Measurements from ENCODE around the gene DIP2A. TPM values are rescaled to one million over a fixed set of nuclear protein-coding genes. Genes with fewer than 3 reads are reported as not detected.

The DIP2A gene
- total RNA-seq, 2 donors from 2014 or later, result 27.2 to 33.0 TPM

- intact Hi-C loops (cut with DNase I), result no loop called here
- DNase-seq (no peak), ATAC-seq (no peak)
Measured at GRCh38 chr21:46600978-46601377, 142.3 kb downstream of the DIP2A start.

DNA sequence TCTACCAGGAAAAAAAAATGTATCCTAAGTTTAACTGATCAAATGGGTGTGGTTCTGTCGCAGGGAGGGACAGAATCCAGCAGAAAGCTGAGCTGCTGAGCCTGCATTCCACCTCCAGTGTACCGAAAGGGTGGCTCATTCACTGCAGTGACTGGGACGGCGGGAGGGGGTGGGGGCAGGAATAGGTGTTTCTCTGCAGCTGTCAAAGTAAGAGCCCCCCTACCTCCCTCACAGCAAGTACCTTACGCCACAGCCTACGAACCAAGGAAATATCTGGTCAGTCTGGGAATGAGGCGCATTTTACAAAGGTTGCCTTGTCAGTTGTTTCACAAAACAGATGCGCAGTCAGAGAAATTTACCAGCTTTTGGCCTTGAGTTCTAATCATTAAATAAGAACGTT lies 144.5 kb downstream of the DIP2A start:
- intact Hi-C loops (cut with DNase I), result no loop called here
- no peak for ATAC-seq
- DNase-seq, result no peak

DNA sequence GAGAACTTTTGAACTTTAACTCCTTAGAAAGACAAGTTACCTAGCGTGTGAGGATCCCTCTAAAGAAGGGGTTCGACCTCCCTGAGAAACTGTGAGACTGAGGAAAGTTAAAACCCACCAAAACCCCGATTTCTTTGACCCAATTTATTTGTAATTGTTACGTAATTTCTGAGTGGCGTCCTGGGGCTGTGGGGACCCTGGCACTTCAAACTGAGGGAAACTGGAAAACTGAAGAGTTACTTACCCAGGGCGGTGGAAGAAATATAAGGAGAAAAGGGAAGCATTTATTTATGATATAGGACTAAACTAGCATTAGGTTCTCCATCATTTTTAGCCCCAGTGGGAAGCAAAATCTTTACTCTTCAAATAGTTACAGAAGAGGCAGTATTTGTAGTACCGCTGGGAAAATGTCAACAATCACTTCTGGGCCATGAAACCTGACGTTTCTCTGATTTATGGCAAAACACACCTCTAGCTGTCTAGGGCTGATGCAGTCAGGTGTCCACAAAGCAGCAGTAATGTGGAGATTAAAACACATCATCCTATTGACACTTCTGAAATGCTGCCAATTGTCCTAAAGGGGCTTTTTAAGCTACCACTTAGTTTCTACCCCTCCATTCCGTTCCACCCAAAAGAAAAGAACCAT lies 145.8 kb downstream of the DIP2A start:
- intact Hi-C loops (cut with DNase I), result no loop called here
- ATAC-seq (no peak), DNase-seq (no peak)

DNA sequence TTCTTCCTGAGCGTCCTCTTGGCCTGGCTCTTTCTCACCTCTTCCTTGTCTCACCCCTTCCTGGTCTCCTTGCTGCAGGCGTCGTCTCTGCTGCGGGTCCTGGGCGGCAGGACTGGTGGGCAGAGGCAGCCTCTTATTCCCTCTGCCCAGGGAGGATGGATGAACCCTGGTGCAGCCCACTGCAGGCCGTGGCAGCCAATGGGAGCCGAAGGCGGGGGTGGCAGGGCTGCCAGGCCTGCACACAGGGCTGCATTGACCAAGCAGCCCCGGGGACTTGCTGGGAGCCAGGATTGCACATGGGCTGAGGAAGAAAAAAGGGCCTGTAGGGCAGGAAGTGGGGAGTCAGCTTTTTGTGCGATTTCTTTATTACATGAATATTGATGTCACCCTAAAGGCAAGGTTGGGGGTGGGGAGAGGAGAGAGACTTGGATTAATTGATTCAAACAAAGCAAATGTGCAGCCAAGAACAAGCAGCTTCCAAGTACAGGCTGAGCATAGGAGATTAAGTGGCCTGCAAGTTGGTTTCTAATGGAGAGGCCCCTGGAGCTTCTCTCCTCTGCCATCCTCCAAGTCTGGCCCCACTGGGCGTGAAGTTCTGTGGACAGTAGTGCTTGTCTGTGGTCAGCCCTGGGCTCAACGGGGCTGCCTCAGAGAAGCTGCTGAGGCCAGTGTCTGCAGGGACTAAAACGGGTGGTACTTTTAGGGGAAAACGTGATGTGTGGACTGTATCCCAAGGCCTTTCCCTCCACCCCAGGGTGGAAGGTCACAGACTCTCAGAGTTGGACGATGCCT lies 146.5 kb downstream of the DIP2A start, which contains the start of gene S100B:
S100B (minus strand) TSS at position 108 of the 792 bp plus-strand sequence. CDS start 2,667 bp downstream, outside the sequence.
- DNase-seq (no peak), ATAC-seq (peak; percentile 70 to 89)
- intact Hi-C loops (cut with DNase I), result no loop called here

- ATAC-seq (peak; percentile 62 to 82), DNase-seq (peak; percentile 48)
- intact Hi-C loops (cut with DNase I), result no loop called here
Measured at GRCh38 chr21:46605767-46606426, 147.2 kb downstream of the DIP2A start.

DNA sequence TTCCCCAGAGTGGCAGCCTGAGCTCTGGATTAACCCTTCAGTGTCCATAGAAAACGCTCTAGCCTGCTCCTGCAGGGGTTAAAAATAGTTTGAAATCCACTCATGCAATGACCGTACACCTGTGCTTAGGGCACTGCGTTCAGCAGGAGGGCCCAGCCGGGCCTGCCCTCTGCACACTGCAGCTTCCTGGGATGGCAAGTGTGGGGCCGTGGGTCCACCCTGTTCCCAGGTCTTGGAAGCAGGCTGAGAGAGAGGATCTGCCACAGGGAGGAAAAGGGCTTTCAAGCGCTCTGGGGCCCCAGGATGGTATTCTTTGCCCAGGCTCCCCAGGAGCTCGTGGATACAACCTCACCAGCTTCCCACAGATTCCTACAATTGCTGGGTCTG lies 147.7 kb downstream of the DIP2A start:
- ATAC-seq, result peak in 1 of 2 donors; percentile 9
- DNase-seq, result no peak
- intact Hi-C loops (cut with DNase I), result no loop called here

GRCh38 chr21:46607636-46608035 lies 148.9 kb downstream of the DIP2A start:
- ATAC-seq (no peak), DNase-seq (no peak)
- intact Hi-C loops (cut with DNase I), result no loop called here

DNA sequence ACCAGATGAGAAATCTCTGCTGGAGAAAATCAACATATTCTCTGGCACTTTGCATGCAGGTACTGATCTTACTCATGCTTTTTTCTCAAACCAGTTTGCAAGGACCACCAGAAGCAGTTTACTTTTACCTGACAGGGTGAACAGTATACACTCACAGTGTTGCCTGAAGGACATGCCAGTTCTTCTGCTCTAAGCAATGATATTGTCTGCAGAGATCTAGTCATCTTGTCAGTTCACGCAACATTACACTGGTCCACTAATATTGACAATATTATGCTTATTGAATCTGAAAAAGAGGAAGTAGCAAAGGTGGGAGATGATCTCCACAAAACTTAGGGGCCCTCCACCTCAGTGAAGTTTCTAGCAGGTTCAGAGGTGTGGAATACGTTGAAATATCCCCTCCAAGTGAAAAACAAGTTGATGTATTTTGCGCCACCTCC lies 150.0 kb downstream of the DIP2A start:
- intact Hi-C loops (cut with DNase I), result no loop called here
- DNase-seq (no peak), ATAC-seq (no peak)

DNA sequence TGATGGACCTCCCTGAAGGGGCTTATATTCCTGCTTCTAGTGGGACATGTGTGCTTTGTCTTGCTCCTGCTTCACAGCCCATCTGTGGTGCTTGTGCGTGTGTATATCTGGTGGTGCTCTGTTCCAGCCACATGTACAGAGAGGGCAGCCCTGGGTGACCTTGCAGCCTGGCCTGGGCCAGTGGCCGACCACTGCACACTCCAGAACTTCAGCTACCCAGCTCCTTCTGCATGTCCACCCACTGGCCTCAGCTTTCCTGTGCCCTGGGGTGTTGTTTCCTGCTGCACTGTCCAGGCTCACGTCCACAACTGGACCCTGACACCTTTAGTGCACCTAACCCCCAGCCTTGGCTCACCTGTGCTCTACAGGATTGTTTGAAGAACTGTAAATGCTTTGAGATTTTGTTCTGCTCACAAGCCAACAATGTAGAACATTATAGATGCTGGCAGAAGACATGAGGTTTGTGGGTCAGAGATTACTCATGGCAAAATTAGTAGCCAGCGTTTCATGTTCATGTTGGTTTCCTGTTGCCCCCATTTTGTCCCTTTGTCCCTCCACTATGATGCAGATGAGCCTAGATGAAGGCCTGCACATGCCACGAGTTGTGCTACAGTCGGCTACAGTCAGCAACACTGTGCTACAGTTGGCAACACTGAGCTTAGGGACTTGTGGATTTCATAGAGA lies 151.5 kb downstream of the DIP2A start:
- ATAC-seq, result no peak
- intact Hi-C loops (cut with DNase I), result no loop called here
- DNase-seq, result no peak

DNA sequence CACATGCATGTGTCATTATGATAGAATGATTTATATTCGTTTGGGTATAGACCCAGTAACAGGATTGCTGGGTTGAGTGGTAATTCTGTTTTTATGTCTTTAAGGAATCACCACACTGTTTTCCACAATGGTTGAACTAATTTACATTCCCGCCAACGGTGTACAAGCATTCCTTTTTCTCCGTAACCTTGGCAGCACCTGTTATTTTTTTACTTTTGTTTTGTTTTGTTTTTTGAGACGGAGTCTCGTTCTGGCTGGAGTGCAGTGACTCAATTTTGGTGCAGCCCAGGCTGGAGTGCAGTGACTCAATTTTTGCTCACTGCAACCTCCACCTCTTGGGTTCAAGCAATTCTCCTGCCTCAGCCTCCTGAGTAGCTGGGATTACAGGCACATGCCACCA lies 154.7 kb downstream of the DIP2A start:
- intact Hi-C loops (cut with DNase I), result no loop called here
- ATAC-seq (no peak), DNase-seq (no peak)

DNA sequence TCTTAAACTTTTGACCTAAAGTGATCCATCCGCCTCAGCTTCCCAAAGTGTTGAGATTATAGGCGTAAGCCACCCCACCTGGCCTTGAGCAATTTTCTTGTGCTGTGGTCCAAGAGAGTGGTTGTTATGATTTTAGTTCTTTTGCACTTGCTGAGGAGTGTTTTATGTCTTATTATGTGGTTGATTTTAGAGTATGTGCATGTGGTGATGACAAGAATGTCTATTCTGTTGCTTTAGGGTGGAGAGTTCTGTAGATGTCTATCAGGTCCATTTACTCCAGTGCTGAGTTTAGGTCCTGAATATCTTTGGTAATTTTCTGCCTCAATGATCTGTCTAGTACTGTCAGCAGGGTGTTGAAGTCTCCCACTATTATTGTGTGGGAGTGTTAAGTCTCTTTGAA lies 157.4 kb downstream of the DIP2A start:
- DNase-seq, result no peak
- ATAC-seq, result no peak
- intact Hi-C loops (cut with DNase I), result no loop called here

GRCh38 chr21:46616656-46617055 lies 158.0 kb downstream of the DIP2A start:
- ATAC-seq (no peak), DNase-seq (no peak)
- intact Hi-C loops (cut with DNase I), result no loop called here

DNA sequence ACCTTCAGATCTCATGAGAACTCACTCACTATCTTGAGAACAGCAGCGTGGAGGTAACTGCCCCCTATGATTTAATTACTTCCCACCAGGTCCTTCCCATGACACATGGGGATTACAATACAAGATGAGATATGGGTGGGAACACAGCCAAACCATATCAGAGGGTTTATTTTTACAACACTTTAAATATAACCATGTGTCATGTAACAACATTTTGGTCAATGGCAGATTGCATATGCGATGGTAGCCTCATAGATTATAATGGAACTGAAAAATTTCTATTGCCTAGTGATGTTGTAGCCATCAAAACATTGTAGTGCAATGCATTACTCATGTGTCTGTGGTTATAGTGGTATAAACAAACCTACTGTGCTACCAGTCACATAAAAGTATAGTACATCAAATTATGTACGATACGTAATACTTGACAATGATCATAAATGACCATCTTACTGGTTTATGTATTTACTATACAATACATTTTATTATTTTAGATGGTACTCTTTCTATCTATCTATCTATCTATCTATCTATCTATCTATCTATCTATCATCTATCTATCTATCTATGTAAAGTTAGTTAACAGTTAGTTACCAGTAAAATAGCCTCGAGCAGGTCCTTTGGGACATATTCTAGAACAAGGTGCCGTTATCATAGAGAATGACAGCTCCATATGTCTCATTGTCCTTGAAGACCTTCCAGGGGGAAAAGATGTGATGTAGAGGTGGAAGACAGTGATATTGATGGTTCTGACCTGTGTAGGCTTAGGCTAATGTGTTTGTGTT lies 158.8 kb downstream of the DIP2A start:
- intact Hi-C loops (cut with DNase I), result no loop called here
- DNase-seq, result no peak
- no peak for ATAC-seq

GRCh38 chr21:46618738-46619379 lies 160.2 kb downstream of the DIP2A start:
- intact Hi-C loops (cut with DNase I), result no loop called here
- ATAC-seq (no peak), DNase-seq (no peak)

Data from left cardiac atrium (tissue), 4 donors.